Ishikawa (cell line): Measurements from ENCODE around the gene MGMT.

ENCODE experiments used
- CEBPB ChIP-seq: IDR thresholded peaks from 2 replicates; pipeline ENCODE4 v1.6.1; 2012
- CREB1 ChIP-seq: IDR thresholded peaks from 2 replicates; pipeline ENCODE4 v1.6.1; 2012; ENCODE audit warnings: low read depth
- EGR1 ChIP-seq: IDR thresholded peaks from 2 replicates; pipeline ENCODE4 v1.6.1; 2012
- EP300 ChIP-seq: IDR thresholded peaks from 2 replicates; pipeline ENCODE4 v1.6.1; 2012; ENCODE audit warnings: borderline replicate concordance
- FOXM1 ChIP-seq: IDR thresholded peaks from 2 replicates; pipeline ENCODE4 v1.6.1; 2012; ENCODE audit warnings: low read depth, borderline replicate concordance
- MAX ChIP-seq: IDR thresholded peaks from 2 replicates; pipeline ENCODE4 v1.6.1; 2012
- NFIC ChIP-seq: IDR thresholded peaks from 2 replicates; pipeline ENCODE4 v1.6.1; 2012
- RAD21 ChIP-seq: IDR thresholded peaks from 2 replicates; pipeline ENCODE4 v1.6.1; 2012; ENCODE audit warnings: low read depth
- TAF1 ChIP-seq: IDR thresholded peaks from 2 replicates; pipeline ENCODE4 v1.6.1; 2012; ENCODE audit warnings: low read depth, mild to moderate bottlenecking
- TCF12 ChIP-seq: IDR thresholded peaks from 2 replicates; pipeline ENCODE4 v1.6.1; 2012; ENCODE audit warnings: low read depth
- TEAD4 ChIP-seq: IDR thresholded peaks from 2 replicates; pipeline ENCODE4 v1.6.1; 2012
- USF1 ChIP-seq: IDR thresholded peaks from 2 replicates; pipeline ENCODE4 v1.6.1; 2012
- YY1 ChIP-seq: IDR thresholded peaks from 2 replicates; pipeline ENCODE4 v1.6.1; 2012; ENCODE audit warnings: low read depth
- ZBTB7A ChIP-seq: IDR thresholded peaks from 2 replicates; pipeline ENCODE4 v1.6.1; 2012; ENCODE audit warnings: low read depth
- TF ChIP-seq, protein P1 (sequence below): IDR thresholded peaks from 2 replicates; pipeline ENCODE4 v1.6.1; 2012; ENCODE audit warnings: low read depth, mild to moderate bottlenecking

The MGMT gene

DNA sequence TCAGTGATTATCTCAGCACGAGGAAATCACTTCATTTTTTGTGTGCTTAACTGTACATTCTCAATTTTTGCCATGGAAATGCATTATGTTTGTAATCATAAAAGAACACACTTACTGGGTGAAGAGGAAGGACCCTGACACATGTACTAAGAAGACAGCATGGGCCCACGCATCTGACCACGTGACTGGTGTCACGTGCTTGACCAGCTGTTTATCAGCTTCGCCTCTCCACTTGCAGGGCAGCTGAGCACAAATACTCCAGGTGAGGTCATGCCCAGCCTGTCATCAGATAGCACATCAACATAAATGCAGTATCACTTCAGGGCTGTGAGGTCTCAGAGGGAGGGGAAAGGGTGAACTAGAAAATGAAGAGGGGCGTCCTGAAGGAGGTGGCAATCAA lies 317.2 kb downstream of the MGMT start:
- no peak for TF ChIP-seq YY1
- no peak for TF ChIP-seq TAF1

DNA sequence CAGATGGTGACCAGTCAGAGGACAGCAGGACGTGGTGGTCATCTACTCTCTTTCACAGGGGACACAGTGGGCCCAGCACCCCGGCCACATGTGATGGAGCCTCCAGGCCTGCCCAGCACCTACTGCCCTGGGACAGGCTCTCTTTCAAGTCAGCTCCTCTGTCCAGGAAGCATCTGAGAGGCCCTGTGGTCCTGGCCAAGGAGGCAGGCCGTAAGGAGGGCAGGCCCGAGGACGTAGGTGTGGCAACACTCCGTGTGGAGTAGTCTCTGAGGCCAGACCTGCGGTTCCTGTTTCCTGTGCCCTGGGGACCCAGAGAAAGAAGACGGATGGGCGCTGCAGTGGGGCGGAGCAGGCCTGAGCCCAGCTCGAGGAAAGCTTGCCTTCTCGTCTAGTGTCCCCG lies 317.9 kb downstream of the MGMT start:
- TF ChIP-seq EGR1 (no peak), CEBPB (no peak), TEAD4 (no peak), RAD21 (no peak), USF1 (no peak)

DNA sequence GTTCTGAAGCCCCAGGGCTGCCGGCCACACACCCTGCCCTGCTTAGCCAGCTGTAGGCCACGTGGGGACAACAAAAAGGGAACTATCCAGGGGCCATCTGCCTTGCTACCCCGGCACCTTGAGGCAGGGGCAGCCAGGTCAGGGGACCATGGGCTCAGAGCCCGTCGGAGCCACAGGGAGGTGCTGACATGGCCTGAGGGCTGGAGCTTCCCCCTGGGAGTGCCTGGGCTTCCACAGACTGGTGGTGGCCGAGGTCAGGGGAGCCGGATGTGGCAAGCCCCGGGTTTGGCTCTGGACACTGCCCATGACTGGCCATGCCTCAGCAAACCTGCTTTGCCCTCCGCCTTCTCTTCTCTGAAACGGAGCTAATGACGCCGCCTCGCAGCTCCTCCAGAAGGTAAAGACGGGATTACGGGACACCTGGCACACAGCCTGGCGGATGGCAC lies 318.5 kb downstream of the MGMT start:
- TF ChIP-seq TEAD4, result no peak
- TF ChIP-seq ZBTB7A, result no peak
- no peak for TF ChIP-seq TCF12
- TF ChIP-seq FOXM1, result no peak
- no peak for TF ChIP-seq CEBPB
- no peak for TF ChIP-seq NFIC
- TF ChIP-seq TAF1, result no peak
- no peak for TF ChIP-seq USF1
- TF ChIP-seq YY1, result no peak

DNA sequence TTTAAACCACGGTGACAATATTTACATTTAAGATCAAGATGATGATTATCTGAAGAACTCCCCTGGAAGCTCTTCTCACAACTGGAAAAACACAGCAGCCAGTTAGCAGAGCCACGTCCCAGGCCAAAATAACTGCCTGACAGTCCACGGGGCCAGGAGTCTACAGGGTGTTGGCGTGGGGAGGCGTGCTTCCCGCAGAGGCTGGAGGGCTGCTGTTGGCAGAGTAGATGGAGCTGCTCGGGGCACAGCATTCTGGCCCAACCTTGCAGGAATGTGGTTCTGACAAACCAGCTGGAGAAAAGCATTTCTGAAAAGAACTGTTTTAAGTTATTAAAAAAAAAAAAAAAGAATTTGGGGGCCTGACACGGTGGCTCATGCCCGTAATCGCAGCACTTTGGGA lies 319.2 kb downstream of the MGMT start:
- TF ChIP-seq YY1 (no peak), TCF12 (no peak), CEBPB (no peak), MAX (no peak), FOXM1 (no peak), CREB1 (no peak), USF1 (no peak), NFIC (no peak), TAF1 (no peak), EP300 (no peak), TEAD4 (no peak), ZBTB7A (no peak), EGR1 (no peak), RAD21 (no peak)

DNA sequence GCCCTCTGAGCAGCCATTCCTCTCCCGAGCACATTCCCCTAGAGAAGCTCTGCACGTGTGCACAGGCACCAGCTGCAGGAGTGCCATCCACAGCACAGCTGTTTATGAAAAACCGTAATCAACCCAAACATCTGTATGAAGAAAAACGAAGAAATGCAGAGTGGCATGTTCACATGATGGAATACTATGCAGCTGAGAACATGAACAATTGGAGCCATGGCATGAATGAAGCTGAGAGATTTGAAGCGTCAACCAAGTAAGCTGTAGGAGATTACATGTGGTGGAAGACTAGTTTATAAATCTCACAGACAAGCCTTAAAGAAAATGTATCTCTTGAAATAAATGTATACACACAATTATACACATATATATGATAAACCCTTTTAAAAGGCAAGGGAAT lies 320.5 kb downstream of the MGMT start:
- TF ChIP-seq TEAD4 (no peak), NFIC (no peak)

GRCh38 chr10:129788215-129788614 lies 321.2 kb downstream of the MGMT start:
- TF ChIP-seq YY1, result no peak
- no peak for TF ChIP-seq TCF12
- TF ChIP-seq ZBTB7A, result no peak
- TF ChIP-seq TEAD4, result no peak

DNA sequence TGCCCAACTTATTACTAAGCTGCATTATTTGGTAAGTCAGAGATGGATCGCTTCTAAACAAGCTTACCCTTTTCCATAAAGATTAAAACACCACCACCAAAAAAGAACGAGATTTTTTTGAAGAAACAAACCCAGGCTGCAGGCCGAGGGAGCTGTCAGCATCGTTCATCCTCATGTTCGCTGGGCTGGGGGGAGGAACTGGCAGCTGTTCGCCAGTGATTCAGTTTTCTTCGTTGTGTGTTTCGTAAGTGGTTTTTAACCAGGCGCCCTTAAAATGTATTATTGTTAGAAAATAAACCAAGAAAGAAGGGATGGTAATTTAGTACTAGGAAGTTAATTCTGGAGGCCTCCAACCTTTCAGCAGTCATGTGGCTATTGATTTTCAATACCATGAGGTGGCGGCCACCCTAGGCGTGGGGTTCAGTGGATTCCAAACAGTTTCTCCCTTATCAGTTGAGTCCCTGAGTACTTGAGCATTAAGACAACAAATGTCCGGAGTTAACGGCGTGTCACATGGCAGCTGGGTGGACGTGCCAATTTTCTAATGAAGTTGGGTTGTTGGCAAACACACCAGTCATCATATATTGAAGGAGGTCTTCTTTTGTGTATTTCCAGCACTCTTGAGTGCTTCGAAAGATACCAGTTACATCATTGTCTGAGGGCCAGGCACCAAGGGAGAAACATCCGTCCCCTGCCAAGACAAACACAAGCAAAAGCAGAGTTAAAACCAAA lies 323.8 kb downstream of the MGMT start:
- TF ChIP-seq FOXM1 (no peak), EP300 (no peak), CEBPB (no peak), YY1 (no peak), ZBTB7A (no peak), USF1 (no peak), TAF1 (no peak), TEAD4 (no peak), TCF12 (no peak), RAD21 (no peak), EGR1 (no peak), CREB1 (no peak), NFIC (no peak), MAX (no peak)
- TF ChIP-seq, protein P1, sequence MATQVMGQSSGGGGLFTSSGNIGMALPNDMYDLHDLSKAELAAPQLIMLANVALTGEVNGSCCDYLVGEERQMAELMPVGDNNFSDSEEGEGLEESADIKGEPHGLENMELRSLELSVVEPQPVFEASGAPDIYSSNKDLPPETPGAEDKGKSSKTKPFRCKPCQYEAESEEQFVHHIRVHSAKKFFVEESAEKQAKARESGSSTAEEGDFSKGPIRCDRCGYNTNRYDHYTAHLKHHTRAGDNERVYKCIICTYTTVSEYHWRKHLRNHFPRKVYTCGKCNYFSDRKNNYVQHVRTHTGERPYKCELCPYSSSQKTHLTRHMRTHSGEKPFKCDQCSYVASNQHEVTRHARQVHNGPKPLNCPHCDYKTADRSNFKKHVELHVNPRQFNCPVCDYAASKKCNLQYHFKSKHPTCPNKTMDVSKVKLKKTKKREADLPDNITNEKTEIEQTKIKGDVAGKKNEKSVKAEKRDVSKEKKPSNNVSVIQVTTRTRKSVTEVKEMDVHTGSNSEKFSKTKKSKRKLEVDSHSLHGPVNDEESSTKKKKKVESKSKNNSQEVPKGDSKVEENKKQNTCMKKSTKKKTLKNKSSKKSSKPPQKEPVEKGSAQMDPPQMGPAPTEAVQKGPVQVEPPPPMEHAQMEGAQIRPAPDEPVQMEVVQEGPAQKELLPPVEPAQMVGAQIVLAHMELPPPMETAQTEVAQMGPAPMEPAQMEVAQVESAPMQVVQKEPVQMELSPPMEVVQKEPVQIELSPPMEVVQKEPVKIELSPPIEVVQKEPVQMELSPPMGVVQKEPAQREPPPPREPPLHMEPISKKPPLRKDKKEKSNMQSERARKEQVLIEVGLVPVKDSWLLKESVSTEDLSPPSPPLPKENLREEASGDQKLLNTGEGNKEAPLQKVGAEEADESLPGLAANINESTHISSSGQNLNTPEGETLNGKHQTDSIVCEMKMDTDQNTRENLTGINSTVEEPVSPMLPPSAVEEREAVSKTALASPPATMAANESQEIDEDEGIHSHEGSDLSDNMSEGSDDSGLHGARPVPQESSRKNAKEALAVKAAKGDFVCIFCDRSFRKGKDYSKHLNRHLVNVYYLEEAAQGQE, result no peak
